ENCODE measurements around the gene SPACA7.

Gene SPACA7

GRCh38 chr13:112434937-112435523 lies 58.9 kb downstream of the SPACA7 start:
- Histone ChIP-seq H3K36me3 (ENCODE audit: control insufficient read depth, insufficient read depth, low read length) (no peaks in the 10 kb centered on the region), H3K27ac (ENCODE audit: low read depth, low read length) (no peak overlapping the region), H3K27me3 (ENCODE audit: control insufficient read depth, insufficient read depth, low read length) (peaks cover 2% of the 10 kb centered on the region), H3K4me1 (ENCODE audit: control insufficient read depth, insufficient read depth, low read length) (no peaks in the 10 kb centered on the region), H3K4me3 (ENCODE audit: low read length) (no peak overlapping the region), H3K9ac (ENCODE audit: low read length) (no peak overlapping the region)

- Histone ChIP-seq H3K9ac (ENCODE audit: low read length) (no peak overlapping the region), H3K4me3 (ENCODE audit: low read length) (no peak overlapping the region), H3K27me3 (ENCODE audit: control insufficient read depth, insufficient read depth, low read length) (no peaks in the 10 kb centered on the region), H3K27ac (ENCODE audit: low read depth, low read length) (no peak overlapping the region), H3K4me1 (ENCODE audit: control insufficient read depth, insufficient read depth, low read length) (no peaks in the 10 kb centered on the region), H3K36me3 (ENCODE audit: control insufficient read depth, insufficient read depth, low read length) (no peaks in the 10 kb centered on the region)
These were observed 59.8 kb downstream of the SPACA7 start for GRCh38 chr13:112435973-112436372.

GRCh38 chr13:112438094-112438493 lies 61.9 kb downstream of the SPACA7 start:
- Histone ChIP-seq H3K4me1 (ENCODE audit: control insufficient read depth, insufficient read depth, low read length) (no peaks in the 10 kb centered on the region), H3K27ac (ENCODE audit: low read depth, low read length) (no peak overlapping the region), H3K27me3 (ENCODE audit: control insufficient read depth, insufficient read depth, low read length) (peaks cover under 1% of the 10 kb centered on the region), H3K4me3 (ENCODE audit: low read length) (no peak overlapping the region), H3K9ac (ENCODE audit: low read length) (no peak overlapping the region), H3K36me3 (ENCODE audit: control insufficient read depth, insufficient read depth, low read length) (no peaks in the 10 kb centered on the region)

GRCh38 chr13:112438515-112438914 lies 62.4 kb downstream of the SPACA7 start:
- no peak overlapping the region for H3K4me3 ChIP-seq (ENCODE audit: low read length)
- no peaks in the 10 kb centered on the region for H3K4me1 ChIP-seq (ENCODE audit: control insufficient read depth, insufficient read depth, low read length)
- peaks cover 5% of the 10 kb centered on the region for H3K27me3 ChIP-seq (ENCODE audit: control insufficient read depth, insufficient read depth, low read length)
- no peak overlapping the region for H3K9ac ChIP-seq (ENCODE audit: low read length)
- H3K36me3 ChIP-seq (ENCODE audit: control insufficient read depth, insufficient read depth, low read length) = no peaks in the 10 kb centered on the region
- H3K27ac ChIP-seq (ENCODE audit: low read depth, low read length) = no peak overlapping the region

- Histone ChIP-seq H3K4me3 (ENCODE audit: low read length) (no peak overlapping the region), H3K27me3 (ENCODE audit: control insufficient read depth, insufficient read depth, low read length) (peaks cover 8% of the 10 kb centered on the region)
These were observed 65.1 kb downstream of the SPACA7 start for GRCh38 chr13:112441226-112441625.

GRCh38 chr13:112441779-112442310 lies 65.7 kb downstream of the SPACA7 start:
- H3K27me3 ChIP-seq (ENCODE audit: control insufficient read depth, insufficient read depth, low read length) = peaks cover 8% of the 10 kb centered on the region
- H3K9ac ChIP-seq (ENCODE audit: low read length) = no peak overlapping the region
- no peaks in the 10 kb centered on the region for H3K4me1 ChIP-seq (ENCODE audit: control insufficient read depth, insufficient read depth, low read length)
- no peak overlapping the region for H3K27ac ChIP-seq (ENCODE audit: low read depth, low read length)
- H3K36me3 ChIP-seq (ENCODE audit: control insufficient read depth, insufficient read depth, low read length) = no peaks in the 10 kb centered on the region
- no peak overlapping the region for H3K4me3 ChIP-seq (ENCODE audit: low read length)

More at GRCh38 chr13:112441226-112441625, 65.1 kb downstream of the SPACA7 start:
- H3K27ac ChIP-seq (ENCODE audit: low read depth, low read length) = no peak overlapping the region
- no peak overlapping the region for H3K9ac ChIP-seq (ENCODE audit: low read length)
- H3K4me1 ChIP-seq (ENCODE audit: control insufficient read depth, insufficient read depth, low read length) = no peaks in the 10 kb centered on the region
- no peaks in the 10 kb centered on the region for H3K36me3 ChIP-seq (ENCODE audit: control insufficient read depth, insufficient read depth, low read length)

- Histone ChIP-seq H3K9ac (ENCODE audit: low read length) (no peak overlapping the region), H3K4me3 (ENCODE audit: low read length) (no peak overlapping the region), H3K36me3 (ENCODE audit: control insufficient read depth, insufficient read depth, low read length) (no peaks in the 10 kb centered on the region), H3K4me1 (ENCODE audit: control insufficient read depth, insufficient read depth, low read length) (no peaks in the 10 kb centered on the region), H3K27ac (ENCODE audit: low read depth, low read length) (no peak overlapping the region), H3K27me3 (ENCODE audit: control insufficient read depth, insufficient read depth, low read length) (peaks cover 8% of the 10 kb centered on the region)
These were observed 66.4 kb downstream of the SPACA7 start for GRCh38 chr13:112442483-112443090.

- Histone ChIP-seq H3K4me1 (ENCODE audit: control insufficient read depth, insufficient read depth, low read length) (no peaks in the 10 kb centered on the region), H3K4me3 (ENCODE audit: low read length) (no peak overlapping the region), H3K27ac (ENCODE audit: low read depth, low read length) (no peak overlapping the region), H3K9ac (ENCODE audit: low read length) (no peak overlapping the region), H3K36me3 (ENCODE audit: control insufficient read depth, insufficient read depth, low read length) (no peaks in the 10 kb centered on the region), H3K27me3 (ENCODE audit: control insufficient read depth, insufficient read depth, low read length) (peaks cover 8% of the 10 kb centered on the region)
These were observed 67.2 kb downstream of the SPACA7 start for GRCh38 chr13:112443191-112443994.

- H3K4me3 ChIP-seq (ENCODE audit: low read length) = no peak overlapping the region
- H3K27me3 ChIP-seq (ENCODE audit: control insufficient read depth, insufficient read depth, low read length) = peaks cover 8% of the 10 kb centered on the region
- H3K9ac ChIP-seq (ENCODE audit: low read length) = no peak overlapping the region
- H3K36me3 ChIP-seq (ENCODE audit: control insufficient read depth, insufficient read depth, low read length) = no peaks in the 10 kb centered on the region
- no peaks in the 10 kb centered on the region for H3K4me1 ChIP-seq (ENCODE audit: control insufficient read depth, insufficient read depth, low read length)
- no peak overlapping the region for H3K27ac ChIP-seq (ENCODE audit: low read depth, low read length)
These were observed 67.8 kb downstream of the SPACA7 start for GRCh38 chr13:112443995-112444311.

- no peaks in the 10 kb centered on the region for H3K4me1 ChIP-seq (ENCODE audit: control insufficient read depth, insufficient read depth, low read length)
- H3K36me3 ChIP-seq (ENCODE audit: control insufficient read depth, insufficient read depth, low read length) = no peaks in the 10 kb centered on the region
- H3K27me3 ChIP-seq (ENCODE audit: control insufficient read depth, insufficient read depth, low read length) = peaks cover 8% of the 10 kb centered on the region
- H3K27ac ChIP-seq (ENCODE audit: low read depth, low read length) = no peak overlapping the region
- no peak overlapping the region for H3K4me3 ChIP-seq (ENCODE audit: low read length)
- H3K9ac ChIP-seq (ENCODE audit: low read length) = no peak overlapping the region
These were observed 68.6 kb downstream of the SPACA7 start for GRCh38 chr13:112444416-112445399.

GRCh38 chr13:112445411-112446271 lies 69.5 kb downstream of the SPACA7 start:
- no peak overlapping the region for H3K27ac ChIP-seq (ENCODE audit: low read depth, low read length)
- no peaks in the 10 kb centered on the region for H3K36me3 ChIP-seq (ENCODE audit: control insufficient read depth, insufficient read depth, low read length)
- no peaks in the 10 kb centered on the region for H3K4me1 ChIP-seq (ENCODE audit: control insufficient read depth, insufficient read depth, low read length)
- H3K27me3 ChIP-seq (ENCODE audit: control insufficient read depth, insufficient read depth, low read length) = peaks cover 8% of the 10 kb centered on the region
- no peak overlapping the region for H3K9ac ChIP-seq (ENCODE audit: low read length)
- no peak overlapping the region for H3K4me3 ChIP-seq (ENCODE audit: low read length)
